HG02870 (cell line): ENCODE results near the gene P3H2.

Experiments
- ATAC-seq: cut with Tn5 transposase; IDR thresholded peaks from one replicate; pipeline ENCODE4 v1.9.1; 2021; ENCODE audit warnings: mild to moderate bottlenecking, moderate library complexity; ENCODE audit not compliant: unreplicated experiment

P3H2 gene

GRCh38 chr3:189908646-189909045 is 212.1 kb downstream of the P3H2 start:
- ATAC-seq = no peak

- no peak for ATAC-seq
Measured at GRCh38 chr3:189907803-189908202, 212.9 kb downstream of the P3H2 start.
